GM19240 (cell line): ENCODE measurements around the gene CFC1B.
"Not testable (repeated sequence)": the region's sequence is repeated elsewhere in the genome, so short reads cannot be mapped to it uniquely, and the experiment has no call there.

Experiments
- DNase-seq: peaks from one replicate; pipeline ENCODE4 v3.0.0; 2011; ENCODE audit warnings: low spot score; ENCODE audit not compliant: insufficient read length

CFC1B gene

GRCh38 chr2:130556441-130556840 lies 35.4 kb downstream of the CFC1B start:
- DNase-seq, result not testable (repeated sequence)

DNA sequence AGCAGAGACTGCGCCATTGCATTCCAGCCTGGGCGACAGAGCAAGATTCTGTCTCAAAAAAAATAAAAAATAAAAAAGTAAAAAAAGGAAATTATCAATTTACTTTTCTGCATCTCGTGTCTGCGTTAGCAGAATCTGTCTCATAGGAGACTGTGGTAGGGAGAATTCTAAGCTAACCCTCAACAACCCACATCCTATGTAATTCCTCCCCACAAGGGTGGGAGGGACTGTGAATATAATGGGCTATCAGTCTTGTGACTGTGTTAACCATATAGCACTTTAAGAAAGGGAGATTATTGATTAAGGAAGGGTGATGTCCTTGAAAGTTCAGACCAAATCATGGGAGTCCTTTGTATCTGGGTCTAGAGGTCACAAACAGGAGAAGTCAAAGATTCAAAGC lies 45.1 kb downstream of the CFC1B start:
- not testable (repeated sequence) for DNase-seq

DNA sequence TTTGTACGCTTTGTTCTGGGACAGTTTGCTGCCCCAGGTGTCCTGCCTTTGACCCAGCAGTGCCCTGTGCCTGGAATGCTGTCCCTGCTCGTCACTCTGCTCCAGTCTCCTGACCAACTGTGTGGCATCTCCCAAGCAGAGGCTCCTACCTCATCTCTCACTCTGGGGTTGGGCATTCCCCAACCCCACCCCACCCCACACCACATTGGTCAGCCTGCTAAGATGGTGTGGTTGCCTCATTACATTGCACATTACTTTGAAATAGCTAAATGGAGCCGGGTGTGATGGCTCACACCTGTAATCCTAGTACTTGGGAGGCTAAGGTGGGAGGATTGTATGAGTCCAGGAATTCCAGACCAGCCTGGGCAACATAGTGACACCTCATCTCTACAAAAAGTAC lies 50.9 kb downstream of the CFC1B start:
- not testable (repeated sequence) for DNase-seq

DNA sequence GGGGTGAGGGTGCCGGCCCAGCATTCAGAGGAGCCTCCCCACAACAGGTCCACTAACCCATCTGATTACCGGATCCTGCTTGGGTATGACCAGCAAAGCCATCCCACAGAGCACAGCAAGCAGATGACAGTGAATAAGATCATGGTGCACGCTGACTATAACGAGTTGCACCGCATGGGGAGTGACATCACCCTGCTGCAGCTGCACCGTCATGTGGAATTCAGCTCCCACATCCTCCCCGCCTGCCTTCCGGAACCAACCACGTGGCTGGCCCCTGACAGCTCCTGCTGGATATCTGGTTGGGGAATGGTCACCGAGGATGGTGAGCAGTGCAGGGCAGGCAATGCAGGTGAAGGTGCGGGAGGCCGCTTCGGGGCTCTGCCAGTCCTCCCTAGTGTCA lies 53.2 kb downstream of the CFC1B start:
- DNase-seq, result not testable (repeated sequence)

DNA sequence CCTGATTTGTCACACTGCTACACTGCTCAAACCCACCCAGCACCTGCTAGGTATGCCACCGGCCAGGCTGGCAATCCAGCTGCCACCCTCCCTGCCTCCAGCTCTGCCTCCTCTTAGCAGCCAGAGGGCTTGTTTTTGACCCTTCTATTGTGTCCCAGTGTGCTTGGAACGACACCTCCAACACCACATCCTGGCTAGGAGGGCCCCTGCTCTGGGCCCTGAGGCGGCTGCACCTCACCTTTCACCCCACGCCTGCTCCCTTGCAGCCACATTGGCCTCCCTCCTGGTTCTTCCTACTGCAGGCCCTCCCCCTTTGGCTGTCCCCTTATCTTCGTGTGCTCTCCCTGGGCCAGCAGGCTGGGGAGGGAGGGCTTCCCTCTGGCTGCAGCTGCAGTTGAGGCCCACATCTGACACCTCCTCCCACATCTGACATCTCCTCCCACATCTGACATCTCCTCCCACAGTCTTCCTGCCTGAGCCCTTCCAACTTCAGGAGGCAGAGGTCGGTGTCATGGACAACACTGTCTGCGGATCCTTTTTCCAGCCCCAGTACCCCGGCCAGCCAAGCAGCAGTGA lies 55.3 kb downstream of the CFC1B start:
- DNase-seq, result not testable (repeated sequence)

- not testable (repeated sequence) for DNase-seq
These were observed 56.5 kb downstream of the CFC1B start for GRCh38 chr2:130577559-130577958.
